Activated CD8-positive, alpha-beta memory T cell treated with anti-CD3 and anti-CD28 coated beads, Interleukin-2, amount 50 U/mL, for 1 hour (primary cell): ENCODE measurements around the gene TBC1D22A.

ENCODE experiments used
- DNase-seq: peaks from one replicate; pipeline ENCODE4 v3.0.0-alpha.2; 2020; ENCODE audit errors: extremely low read depth

TBC1D22A gene

GRCh38 chr22:46884365-46884764 is 121.9 kb downstream of the TBC1D22A start:
- no peak for DNase-seq

- DNase-seq: no peak
Observed at GRCh38 chr22:46887978-46888377, 125.5 kb downstream of the TBC1D22A start.

GRCh38 chr22:46890819-46891218 is 128.4 kb downstream of the TBC1D22A start:
- no peak for DNase-seq

GRCh38 chr22:46891382-46891951 is 129.0 kb downstream of the TBC1D22A start:
- no peak for DNase-seq

- DNase-seq: no peak
Observed at GRCh38 chr22:46892866-46893265, 130.4 kb downstream of the TBC1D22A start.

- DNase-seq: no peak
Observed at GRCh38 chr22:46893281-46894020, 131.0 kb downstream of the TBC1D22A start.

GRCh38 chr22:46894081-46894671 is 131.7 kb downstream of the TBC1D22A start:
- DNase-seq: no peak

GRCh38 chr22:46894851-46895640 is 132.6 kb downstream of the TBC1D22A start:
- DNase-seq: no peak

- no peak for DNase-seq
Observed at GRCh38 chr22:46895753-46896152, 133.3 kb downstream of the TBC1D22A start.

GRCh38 chr22:46896166-46896565 is 133.7 kb downstream of the TBC1D22A start:
- no peak for DNase-seq

GRCh38 chr22:46896568-46897245 is 134.3 kb downstream of the TBC1D22A start:
- no peak for DNase-seq

GRCh38 chr22:46897246-46897623 is 134.8 kb downstream of the TBC1D22A start:
- no peak for DNase-seq

- DNase-seq: no peak
Observed at GRCh38 chr22:46900549-46900948, 138.1 kb downstream of the TBC1D22A start.

- no peak for DNase-seq
Observed at GRCh38 chr22:46902436-46902835, 140.0 kb downstream of the TBC1D22A start.

GRCh38 chr22:46902998-46903916 is 140.8 kb downstream of the TBC1D22A start:
- no peak for DNase-seq

GRCh38 chr22:46905415-46905814 is 143.0 kb downstream of the TBC1D22A start:
- DNase-seq: no peak

- DNase-seq: no peak
Observed at GRCh38 chr22:46905834-46906233, 143.4 kb downstream of the TBC1D22A start.

GRCh38 chr22:46906326-46907045 is 144.0 kb downstream of the TBC1D22A start:
- no peak for DNase-seq

- DNase-seq: no peak
Observed at GRCh38 chr22:46907241-46908215, 145.1 kb downstream of the TBC1D22A start.
